Esophagus muscularis mucosa (tissue), 4 donors: ENCODE data around the gene C16orf95. TPM values are rescaled to one million over a fixed set of nuclear protein-coding genes. Genes with fewer than 3 reads are reported as not detected.

Experiments
- DNase-seq: peaks from one replicate; pipeline ENCODE4 v3.0.0-alpha.2; 2017; ENCODE audit errors: extremely low spot score
- H3K27ac ChIP-seq, 4 donors: fragments of 200-600 bp; sonication (generic); replicated peaks in 1 of 4; 1 replicate in 3 of 4; 2 replicates in 1 of 4; pipeline ENCODE4 v1.5.1; 2016 to 2019; ENCODE audit warnings: mild to moderate bottlenecking in 1 of 4
- H3K27me3 ChIP-seq, 4 donors: fragments of 200-600 bp; sonication (generic); one replicate each; pipeline versions ENCODE4 v1.5.1 to v1.6.0; 2016 to 2019
- H3K36me3 ChIP-seq, 4 donors: fragments of 200-600 bp; sonication (generic); one replicate each; pipeline ENCODE4 v1.5.1; 2016 to 2019
- H3K4me1 ChIP-seq, 4 donors: fragments of 200-600 bp; sonication (generic); one replicate each; pipeline ENCODE4 v1.5.1; 2016 to 2019
- H3K4me3 ChIP-seq, 4 donors: fragments of 200-600 bp; sonication (generic); 1 replicate in 2 of 4; 2 replicates in 2 of 4; pipeline ENCODE4 v1.5.1; 2016 to 2019; ENCODE audit warnings: mild to moderate bottlenecking in 4 of 4, moderate library complexity in 1 of 4
- H3K9me3 ChIP-seq, 4 donors: fragments of 200-600 bp; sonication (generic); 1 replicate in 3 of 4; 2 replicates in 1 of 4; pipeline ENCODE4 v1.5.1; 2016 to 2019
- EP300 ChIP-seq: sonication (generic); formaldehyde crosslinking; IDR thresholded peaks from one replicate; pipeline ENCODE4 v1.6.1; 2017; ENCODE audit warnings: antibody characterized with exemption
- POLR2A ChIP-seq: fragments of 450-650 bp; IDR thresholded peaks from one replicate; pipeline ENCODE4 v1.6.1; 2017; ENCODE audit warnings: antibody characterized with exemption, moderate library complexity, mild to moderate bottlenecking, low read depth
- POLR2AphosphoS5 ChIP-seq, 2 donors: sonication (generic); formaldehyde crosslinking; IDR thresholded peaks; one replicate each; pipeline ENCODE4 v1.6.1; 2017; ENCODE audit warnings: antibody characterized with exemption in 2 of 2
- WGBS: methylation state at CpG from one replicate; pipeline ENCODE4 v1.1.5; 2018; 5-methylcytosine and 5-hydroxymethylcytosine counted together
- intact Hi-C: fragments of 100-400 bp; cut with DNase I; formaldehyde crosslinking; loops from one replicate; pipeline ENCODE4 v1.15.1; 2023
- total RNA-seq, 4 donors: library from RNA; depleted of rRNA; stranded (reverse); fragments of >200 nt; gene quantifications; one replicate each; pipeline versions ENCODE4 v1.1.0 to v1.2.1, GENCODE V29; 2016
- TF ChIP-seq, protein P1 (sequence below), 3 experiments: fragments of 200-600 bp in 2 of 3; fragments of 450-650 bp in 1 of 3; sonication (generic) in 2 of 3; IDR thresholded peaks; one replicate each; pipeline ENCODE4 v1.5.1; 2017 to 2019; ENCODE audit warnings: antibody characterized with exemption in 3 of 3, mild to moderate bottlenecking in 2 of 3, moderate library complexity in 1 of 3

The C16orf95 gene
- total RNA-seq, 4 donors from 2014 or later, result 0.50 to 3.2 (median 1.8) TPM

DNA sequence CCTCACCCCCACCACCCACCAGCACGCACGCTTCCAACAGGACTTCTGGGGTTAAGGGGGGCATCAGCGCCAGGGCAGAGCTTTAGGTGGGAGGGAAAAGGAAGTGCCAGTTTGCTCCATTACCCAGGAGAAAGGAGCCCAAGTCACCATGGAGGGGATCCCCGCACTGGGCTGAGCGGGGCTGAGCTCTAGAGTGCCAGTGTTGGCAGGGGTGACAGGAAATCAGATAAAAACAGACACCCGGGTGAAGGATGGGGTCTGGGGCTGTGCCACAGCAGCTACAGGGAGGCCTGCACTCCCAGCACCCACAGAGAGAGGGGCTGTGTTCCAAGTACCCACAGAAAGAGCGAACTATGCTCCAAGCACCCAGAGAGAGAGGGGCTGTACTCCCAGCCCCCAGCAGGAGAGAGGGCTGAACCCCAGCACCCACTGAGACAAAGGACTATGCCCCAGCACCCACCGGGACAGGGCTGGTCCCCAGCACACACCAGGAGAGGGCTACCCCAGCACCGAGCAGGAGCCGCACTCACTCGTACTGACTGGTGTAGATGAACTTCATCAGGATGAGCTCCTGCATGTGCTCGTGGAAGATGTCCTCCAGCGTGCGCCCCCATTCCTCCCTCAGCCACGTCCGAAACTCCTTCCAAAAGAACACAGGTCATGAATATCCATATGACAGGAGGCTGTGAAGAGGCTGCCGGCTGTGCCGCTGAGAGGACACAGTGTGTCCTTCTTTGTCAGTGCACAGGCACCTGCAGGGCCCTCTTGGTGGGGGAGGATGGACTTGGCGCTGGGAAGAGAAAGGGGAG, 18.6 kb upstream of the C16orf95 start:
- H3K27me3 ChIP-seq, result no peaks in the 10 kb centered on the region
- H3K4me3 ChIP-seq, result no peak overlapping the region
- DNase-seq, result no peak
- peak overlapping the region in 1 of 4 donors; percentile 34 for H3K27ac ChIP-seq
- intact Hi-C loops, result no loop called here
- TF ChIP-seq, protein P1, sequence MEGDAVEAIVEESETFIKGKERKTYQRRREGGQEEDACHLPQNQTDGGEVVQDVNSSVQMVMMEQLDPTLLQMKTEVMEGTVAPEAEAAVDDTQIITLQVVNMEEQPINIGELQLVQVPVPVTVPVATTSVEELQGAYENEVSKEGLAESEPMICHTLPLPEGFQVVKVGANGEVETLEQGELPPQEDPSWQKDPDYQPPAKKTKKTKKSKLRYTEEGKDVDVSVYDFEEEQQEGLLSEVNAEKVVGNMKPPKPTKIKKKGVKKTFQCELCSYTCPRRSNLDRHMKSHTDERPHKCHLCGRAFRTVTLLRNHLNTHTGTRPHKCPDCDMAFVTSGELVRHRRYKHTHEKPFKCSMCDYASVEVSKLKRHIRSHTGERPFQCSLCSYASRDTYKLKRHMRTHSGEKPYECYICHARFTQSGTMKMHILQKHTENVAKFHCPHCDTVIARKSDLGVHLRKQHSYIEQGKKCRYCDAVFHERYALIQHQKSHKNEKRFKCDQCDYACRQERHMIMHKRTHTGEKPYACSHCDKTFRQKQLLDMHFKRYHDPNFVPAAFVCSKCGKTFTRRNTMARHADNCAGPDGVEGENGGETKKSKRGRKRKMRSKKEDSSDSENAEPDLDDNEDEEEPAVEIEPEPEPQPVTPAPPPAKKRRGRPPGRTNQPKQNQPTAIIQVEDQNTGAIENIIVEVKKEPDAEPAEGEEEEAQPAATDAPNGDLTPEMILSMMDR (IDR thresholded peaks at IDR 0.05), result no peak
- no peak for TF ChIP-seq POLR2A
- TF ChIP-seq EP300, result no peak
- no peak for TF ChIP-seq POLR2AphosphoS5 (IDR thresholded peaks at IDR 0.05)
- H3K36me3 ChIP-seq, result peaks cover 56 to 92% (median 87%) of the 10 kb centered on the region in 4 donors
- WGBS, result 90% methylated on average over 18 of the region's 19 CpGs
- H3K4me1 ChIP-seq, result peaks cover 0 to 12% (median 10%) of the 10 kb centered on the region in 4 donors
- H3K9me3 ChIP-seq, result no peaks in the 10 kb centered on the region

DNA sequence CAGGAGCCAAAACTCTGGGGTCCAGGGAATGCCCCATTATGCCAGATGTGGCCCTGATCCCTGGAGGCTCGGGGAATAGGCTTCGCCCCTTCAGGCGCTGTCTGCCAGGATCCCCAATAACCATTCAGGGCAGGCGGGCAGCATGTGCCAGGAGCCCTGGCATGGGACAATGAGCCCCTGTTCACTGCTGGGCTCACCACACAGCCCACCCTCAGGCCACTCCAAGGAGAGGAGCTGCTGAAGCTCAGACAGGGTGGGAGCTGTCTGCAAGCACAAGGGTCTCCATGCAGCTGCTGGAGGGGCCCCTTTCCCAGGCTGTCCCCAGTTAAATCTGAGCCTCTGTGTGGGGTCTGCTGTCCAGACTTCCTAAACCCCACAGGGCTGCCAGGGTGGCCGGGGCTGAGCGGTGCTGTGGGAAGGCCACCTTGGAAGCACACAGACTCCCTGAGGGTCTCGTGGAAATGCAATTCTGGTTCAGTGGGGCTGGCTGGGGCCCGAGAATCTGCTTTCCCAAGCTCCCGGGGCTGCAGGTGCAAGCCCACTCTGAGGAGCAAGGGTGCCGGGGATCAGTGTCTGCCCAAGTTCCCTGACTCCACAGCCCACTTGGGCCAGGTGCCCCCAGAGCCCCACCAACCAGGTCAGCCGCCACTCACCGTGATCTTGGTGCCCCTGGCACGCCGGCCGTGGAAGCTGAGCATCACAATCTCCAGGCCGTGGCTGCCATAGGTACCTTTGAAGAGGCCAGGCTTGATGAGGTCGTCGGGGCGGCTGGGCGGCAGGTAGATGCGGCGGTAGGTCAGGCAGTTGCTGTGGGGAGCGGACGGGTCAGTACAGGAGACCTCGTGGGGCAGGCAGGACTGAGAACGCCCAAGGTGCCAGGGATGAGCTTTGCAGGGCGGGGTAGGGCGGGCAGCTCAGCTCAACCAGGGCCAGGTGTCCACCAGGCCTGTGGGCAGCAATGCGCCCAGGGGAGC, 17.7 kb upstream of the C16orf95 start:
- Histone ChIP-seq H3K4me3 (no peak overlapping the region), H3K4me1 (peaks cover 0 to 14% (median 12%) of the 10 kb centered on the region in 4 donors), H3K27me3 (no peaks in the 10 kb centered on the region), H3K9me3 (no peaks in the 10 kb centered on the region), H3K36me3 (peaks cover 60 to 92% (median 88%) of the 10 kb centered on the region in 4 donors), H3K27ac (no peak overlapping the region)
- WGBS, result 94% methylated on average over 20 of the region's 29 CpGs
- no peak for DNase-seq
- intact Hi-C loops, result no loop called here
- TF ChIP-seq POLR2A (no peak), POLR2AphosphoS5 (IDR thresholded peaks at IDR 0.05) (no peak), EP300 (no peak)
- TF ChIP-seq, protein P1 (IDR thresholded peaks at IDR 0.05), result no peak

DNA sequence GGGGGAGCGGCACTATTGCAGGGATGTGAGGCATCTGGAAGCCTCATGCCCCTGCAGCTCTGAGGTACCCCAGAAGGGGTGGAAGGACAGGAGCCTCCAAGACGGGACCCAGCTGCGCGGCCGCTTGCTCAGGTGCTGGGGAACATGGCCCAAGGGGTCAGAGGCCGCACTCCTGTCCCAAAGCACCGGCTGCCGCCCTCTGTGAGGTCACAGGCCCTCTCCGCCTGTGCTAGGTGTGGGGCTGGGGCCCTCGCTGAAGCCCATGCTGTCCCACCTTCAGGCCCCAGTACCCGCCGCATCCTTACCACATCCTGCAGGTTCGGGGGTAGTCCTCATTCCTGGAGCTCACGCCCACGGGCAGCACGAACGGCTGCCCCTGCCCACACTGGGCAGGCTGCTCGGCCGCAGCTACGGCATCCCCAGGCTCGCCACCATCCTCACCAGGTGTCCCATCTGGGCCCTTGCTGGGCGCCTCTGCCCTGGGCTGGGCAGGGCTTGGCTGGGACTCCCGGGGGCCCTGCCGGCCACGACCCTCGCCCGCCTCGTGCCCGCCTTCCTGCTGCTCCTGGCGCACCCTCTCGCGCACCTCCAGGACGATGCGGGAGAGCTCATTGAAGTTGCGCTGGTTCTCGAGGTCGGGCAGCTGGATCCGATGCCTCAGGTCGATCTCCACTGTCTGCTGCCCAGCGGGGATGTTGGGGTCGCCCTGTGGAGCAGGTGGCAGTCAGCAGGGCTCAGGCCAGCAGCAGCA, 16.6 kb upstream of the C16orf95 start:
- intact Hi-C loops, result no loop called here
- TF ChIP-seq, protein P1 (IDR thresholded peaks at IDR 0.05), result no peak
- no peak for TF ChIP-seq POLR2A
- Histone ChIP-seq H3K9me3 (no peaks in the 10 kb centered on the region), H3K27me3 (no peaks in the 10 kb centered on the region), H3K4me3 (no peak overlapping the region), H3K4me1 (peaks cover 5 to 15% (median 12%) of the 10 kb centered on the region in 4 donors), H3K27ac (no peak overlapping the region), H3K36me3 (peaks cover 51 to 92% (median 88%) of the 10 kb centered on the region in 4 donors)
- DNase-seq, result no peak
- WGBS, result 91% methylated on average over 21 of the region's 41 CpGs

DNA sequence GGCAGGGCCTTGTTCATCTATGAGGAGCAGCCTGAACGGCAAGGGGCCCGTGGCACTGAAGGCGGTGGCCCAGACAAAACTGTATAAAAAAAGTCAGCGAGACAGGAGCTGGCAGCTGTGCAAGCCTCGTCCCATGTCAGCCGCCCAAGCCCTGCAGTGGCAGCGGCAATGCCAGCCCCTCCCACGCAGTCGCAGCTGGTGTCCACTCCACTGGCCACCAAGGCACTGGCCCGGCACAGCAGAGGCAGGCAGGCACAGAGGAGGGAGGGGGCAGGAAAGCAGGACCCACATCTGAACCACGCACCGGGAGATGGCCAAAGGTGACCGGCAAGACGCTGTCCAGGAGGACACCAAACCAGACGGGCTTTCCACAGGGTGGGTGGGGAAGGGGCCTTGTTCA, 15.9 kb upstream of the C16orf95 start:
- Histone ChIP-seq H3K27ac (no peak overlapping the region), H3K9me3 (no peaks in the 10 kb centered on the region), H3K4me3 (no peak overlapping the region), H3K4me1 (peaks cover 5 to 22% (median 12%) of the 10 kb centered on the region in 4 donors), H3K36me3 (peaks cover 50 to 92% (median 88%) of the 10 kb centered on the region in 4 donors), H3K27me3 (no peaks in the 10 kb centered on the region)
- no peak for DNase-seq
- WGBS, result 88% methylated on average over 6 of the region's 15 CpGs
- TF ChIP-seq POLR2A (no peak), POLR2AphosphoS5 (IDR thresholded peaks at IDR 0.05) (no peak), EP300 (no peak)
- TF ChIP-seq, protein P1 (IDR thresholded peaks at IDR 0.05), result no peak
- intact Hi-C loops, result no loop called here
